Endothelial cell (in vitro differentiated cells): ENCODE data around the gene NHLH2. TPM values are rescaled to one million over a fixed set of nuclear protein-coding genes. Genes with fewer than 3 reads are reported as not detected.

Experiments used
- DNase-seq: peaks from one replicate; pipeline ENCODE4 v3.0.0; 2021; ENCODE audit warnings: low spot score
- H3K27ac Mint-ChIP-seq: one replicate; pipeline ENCODE4 v1.8.0; 2021; ENCODE audit warnings: mixed read lengths, inconsistent platforms; ENCODE audit not compliant: unreplicated experiment
- H3K27me3 Mint-ChIP-seq: one replicate; pipeline ENCODE4 v1.8.0; 2021; ENCODE audit warnings: mild to moderate bottlenecking, moderate library complexity, mixed read lengths, inconsistent platforms; ENCODE audit not compliant: unreplicated experiment
- H3K36me3 Mint-ChIP-seq: one replicate; pipeline ENCODE4 v1.8.0; 2021; ENCODE audit warnings: mild to moderate bottlenecking, low read depth, mixed read lengths, inconsistent platforms; ENCODE audit not compliant: unreplicated experiment
- H3K4me1 Mint-ChIP-seq: one replicate; pipeline ENCODE4 v1.8.0; 2021; ENCODE audit warnings: mild to moderate bottlenecking, mixed read lengths, inconsistent platforms; ENCODE audit not compliant: unreplicated experiment
- H3K4me3 Mint-ChIP-seq: one replicate; pipeline ENCODE4 v1.8.0; 2021; ENCODE audit warnings: mild to moderate bottlenecking, mixed read lengths, inconsistent platforms; ENCODE audit not compliant: unreplicated experiment
- H3K9me3 Mint-ChIP-seq: one replicate; pipeline ENCODE4 v1.8.0; 2021; ENCODE audit warnings: mixed read lengths, inconsistent platforms; ENCODE audit not compliant: unreplicated experiment
- total RNA-seq: library from RNA; stranded (reverse); fragmentation: NEBNext Ultra II Directional; extraction: Animal tissue kit (Norgen Biotek cat#: 25700); gene quantifications from one replicate; pipeline ENCODE4 v1.2.1, GENCODE V29; 2021; ENCODE audit not compliant: unreplicated experiment
- TF ChIP-seq, protein P1 (sequence below): fragments of 200-600 bp; sonication (generic); IDR thresholded peaks from one replicate; pipeline ENCODE4 v1.5.0; 2021; ENCODE audit warnings: antibody characterized with exemption; ENCODE audit not compliant: unreplicated experiment

The NHLH2 gene
- total RNA-seq, 1 donor from 2014 or later, result 2.3 TPM

DNA sequence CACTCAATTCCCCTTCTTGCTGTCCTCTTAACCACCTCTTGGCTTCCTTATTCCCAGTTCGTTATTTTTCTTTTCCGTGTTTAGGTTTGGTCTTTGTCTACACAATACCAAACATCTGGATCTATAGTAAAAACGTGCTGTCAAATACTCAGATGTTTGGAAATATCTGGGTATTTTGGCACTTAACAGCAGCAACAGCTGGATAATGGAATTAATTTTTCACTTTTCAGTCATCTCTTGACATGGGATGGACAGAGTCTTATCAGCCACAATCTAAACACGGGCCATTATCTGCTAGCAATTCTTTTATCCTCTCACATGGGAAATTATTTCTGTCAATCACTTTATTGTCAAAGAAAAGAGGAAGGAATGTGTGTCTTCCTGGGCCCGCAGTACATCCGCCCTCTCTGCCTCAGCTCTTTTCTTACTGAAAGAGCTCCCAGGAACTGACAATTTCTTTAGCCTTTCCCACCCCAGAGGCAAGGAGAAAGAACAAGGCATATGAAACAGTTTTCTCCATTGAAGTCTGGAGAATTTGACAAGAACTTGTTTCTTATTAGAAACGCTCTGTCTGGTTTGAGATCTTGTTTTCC lies 13.4 kb downstream of the NHLH2 start:
- Mint-ChIP-seq H3K9me3 (peaks cover 4% of the 10 kb centered on the region), H3K4me1 (peaks cover 28% of the 10 kb centered on the region), H3K36me3 (no peaks in the 10 kb centered on the region), H3K4me3 (peak overlapping the region; percentile 87), H3K27ac (peak overlapping the region; percentile 59), H3K27me3 (peaks cover 2% of the 10 kb centered on the region)
- TF ChIP-seq, protein P1, sequence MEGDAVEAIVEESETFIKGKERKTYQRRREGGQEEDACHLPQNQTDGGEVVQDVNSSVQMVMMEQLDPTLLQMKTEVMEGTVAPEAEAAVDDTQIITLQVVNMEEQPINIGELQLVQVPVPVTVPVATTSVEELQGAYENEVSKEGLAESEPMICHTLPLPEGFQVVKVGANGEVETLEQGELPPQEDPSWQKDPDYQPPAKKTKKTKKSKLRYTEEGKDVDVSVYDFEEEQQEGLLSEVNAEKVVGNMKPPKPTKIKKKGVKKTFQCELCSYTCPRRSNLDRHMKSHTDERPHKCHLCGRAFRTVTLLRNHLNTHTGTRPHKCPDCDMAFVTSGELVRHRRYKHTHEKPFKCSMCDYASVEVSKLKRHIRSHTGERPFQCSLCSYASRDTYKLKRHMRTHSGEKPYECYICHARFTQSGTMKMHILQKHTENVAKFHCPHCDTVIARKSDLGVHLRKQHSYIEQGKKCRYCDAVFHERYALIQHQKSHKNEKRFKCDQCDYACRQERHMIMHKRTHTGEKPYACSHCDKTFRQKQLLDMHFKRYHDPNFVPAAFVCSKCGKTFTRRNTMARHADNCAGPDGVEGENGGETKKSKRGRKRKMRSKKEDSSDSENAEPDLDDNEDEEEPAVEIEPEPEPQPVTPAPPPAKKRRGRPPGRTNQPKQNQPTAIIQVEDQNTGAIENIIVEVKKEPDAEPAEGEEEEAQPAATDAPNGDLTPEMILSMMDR, result no peak
- DNase-seq, result no peak

DNA sequence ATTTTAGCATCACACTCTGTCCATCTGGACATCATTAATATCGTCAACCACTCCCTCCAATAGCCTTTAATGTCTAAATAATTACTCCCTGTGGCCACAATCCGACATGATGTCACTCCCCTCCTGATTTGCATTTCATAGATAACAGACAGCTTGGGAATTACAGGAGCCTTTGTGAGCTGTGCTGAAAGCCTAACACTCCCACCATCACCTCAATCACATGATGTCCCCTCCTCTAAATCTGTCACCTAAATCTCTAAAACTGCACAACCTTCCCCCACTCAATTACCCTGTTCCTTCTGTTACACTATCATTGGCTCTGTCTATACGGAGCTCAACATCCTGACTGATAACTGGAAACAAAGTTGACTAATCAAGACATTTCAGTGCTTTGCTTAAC lies 14.3 kb downstream of the NHLH2 start:
- no peak overlapping the region for H3K27ac Mint-ChIP-seq
- peaks cover 4% of the 10 kb centered on the region for H3K9me3 Mint-ChIP-seq
- peaks cover 2% of the 10 kb centered on the region for H3K27me3 Mint-ChIP-seq
- peaks cover 26% of the 10 kb centered on the region for H3K4me1 Mint-ChIP-seq
- no peak for DNase-seq
- no peak overlapping the region for H3K4me3 Mint-ChIP-seq
- H3K36me3 Mint-ChIP-seq, result no peaks in the 10 kb centered on the region
- TF ChIP-seq, protein P1, result no peak

DNA sequence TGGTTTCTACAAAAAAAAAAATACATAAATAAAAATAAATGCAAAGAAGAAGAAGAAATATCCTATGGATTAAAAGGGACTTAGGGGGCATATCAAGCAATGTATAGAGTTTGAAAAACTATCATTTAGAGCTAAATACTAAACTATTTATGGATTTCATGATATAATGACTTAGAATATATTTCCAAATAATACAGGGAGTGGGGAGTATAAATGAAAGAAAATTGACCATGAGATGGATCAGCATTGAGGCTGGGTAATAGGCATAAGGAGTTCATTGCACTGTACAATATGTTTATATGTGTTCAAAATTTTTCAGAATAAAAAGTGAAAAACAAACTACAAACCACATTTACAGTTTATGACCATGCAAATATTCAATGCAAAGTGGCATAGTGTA lies 18.8 kb downstream of the NHLH2 start:
- Mint-ChIP-seq H3K27me3 (no peaks in the 10 kb centered on the region), H3K9me3 (peaks cover 4% of the 10 kb centered on the region), H3K27ac (no peak overlapping the region), H3K4me1 (peaks cover 12% of the 10 kb centered on the region), H3K4me3 (no peak overlapping the region), H3K36me3 (no peaks in the 10 kb centered on the region)
- TF ChIP-seq, protein P1, result no peak
- DNase-seq, result no peak

DNA sequence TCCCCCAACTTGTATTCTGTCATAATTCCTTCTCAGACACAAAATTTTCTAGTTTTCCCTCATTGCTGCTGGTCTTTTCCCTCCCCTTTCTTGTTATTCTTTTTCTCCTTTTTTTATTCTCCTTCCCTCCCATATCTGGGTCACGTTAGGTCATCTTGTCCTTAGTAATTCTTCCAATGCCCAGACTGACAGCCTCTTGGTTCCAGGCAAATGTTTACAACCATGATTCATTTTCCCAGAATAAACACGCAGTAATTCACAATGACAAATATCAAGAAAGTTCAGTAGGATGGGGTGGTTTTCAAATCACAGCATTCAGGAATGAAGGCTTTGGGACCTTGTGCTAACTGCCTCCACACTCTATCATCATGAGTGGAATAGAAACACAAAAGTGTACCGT lies 25.2 kb downstream of the NHLH2 start:
- TF ChIP-seq, protein P1, result no peak
- H3K27ac Mint-ChIP-seq, result no peak overlapping the region
- no peaks in the 10 kb centered on the region for H3K36me3 Mint-ChIP-seq
- no peak for DNase-seq
- no peaks in the 10 kb centered on the region for H3K27me3 Mint-ChIP-seq
- peaks cover 7% of the 10 kb centered on the region for H3K4me1 Mint-ChIP-seq
- H3K4me3 Mint-ChIP-seq, result no peak overlapping the region
- H3K9me3 Mint-ChIP-seq, result no peaks in the 10 kb centered on the region

DNA sequence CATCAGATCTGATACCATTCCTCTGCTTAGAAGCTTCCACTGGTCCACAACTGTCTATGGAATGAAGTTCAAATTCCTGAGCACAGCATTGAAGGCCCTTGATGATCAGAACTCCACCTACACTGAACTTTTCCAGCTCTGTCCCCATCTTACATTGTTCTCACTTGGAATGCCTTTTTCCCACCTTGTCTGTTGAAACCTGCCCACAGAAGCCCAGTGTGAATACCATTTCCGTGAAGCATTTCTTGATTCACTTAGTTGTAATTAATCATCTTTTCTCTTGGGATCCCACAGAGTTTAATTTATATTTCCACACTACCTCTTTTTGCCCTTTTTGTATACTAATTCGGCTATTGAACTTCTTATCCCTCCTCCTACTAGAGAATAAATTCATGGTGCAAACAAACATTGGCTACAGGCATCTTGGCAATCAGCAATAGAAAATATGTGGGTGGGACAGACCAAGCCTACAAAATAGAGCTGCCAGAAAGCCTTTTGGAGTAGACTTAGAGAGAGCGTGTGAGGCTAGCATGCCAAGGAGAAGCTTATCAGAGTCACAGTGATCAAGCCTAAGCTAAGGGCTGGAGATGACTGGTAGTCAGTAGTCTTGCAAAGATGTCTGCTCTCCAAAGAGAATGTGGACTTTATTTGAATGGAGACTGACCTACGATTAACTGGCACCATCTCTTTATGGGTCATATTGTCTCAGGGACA lies 26.1 kb downstream of the NHLH2 start:
- DNase-seq, result no peak
- no peak overlapping the region for H3K4me3 Mint-ChIP-seq
- no peaks in the 10 kb centered on the region for H3K27me3 Mint-ChIP-seq
- H3K4me1 Mint-ChIP-seq, result peaks cover 10% of the 10 kb centered on the region
- TF ChIP-seq, protein P1, result no peak
- no peaks in the 10 kb centered on the region for H3K9me3 Mint-ChIP-seq
- H3K27ac Mint-ChIP-seq, result no peak overlapping the region
- no peaks in the 10 kb centered on the region for H3K36me3 Mint-ChIP-seq
